Hematopoietic multipotent progenitor cell treated with erythropoietin and hydrocortisone succinate and interleukin-3 and kit ligand, for 17 days (in vitro differentiated cells): Measurements from ENCODE around the gene LIMA1.

Experiments
- DNase-seq: peaks from one replicate; pipeline ENCODE4 v3.0.0-alpha.2; 2015; ENCODE audit warnings: low spot score

Gene LIMA1

DNA sequence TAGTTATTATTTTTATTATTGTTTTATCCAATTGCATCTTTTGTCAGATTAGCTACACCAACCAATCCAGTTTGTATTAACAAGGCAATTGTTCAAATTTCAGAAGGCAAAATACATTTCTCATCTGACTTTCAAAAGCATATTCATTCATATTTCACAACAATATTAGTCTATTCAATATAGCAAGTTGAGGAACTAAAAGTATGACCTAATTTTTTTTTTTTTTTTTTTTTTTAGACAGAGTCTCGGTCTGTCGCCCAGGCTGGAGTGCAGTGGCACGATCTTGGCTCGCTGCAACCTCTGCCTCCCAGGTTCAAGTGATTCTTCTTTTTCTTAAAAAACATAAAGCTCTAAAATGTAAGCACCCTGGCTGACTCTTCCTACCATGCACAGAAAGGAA, 154.0 kb downstream of the LIMA1 start:
- no peak for DNase-seq

GRCh38 chr12:50127546-50127945, 155.8 kb downstream of the LIMA1 start:
- DNase-seq: no peak
